ENCODE results near the gene ERAP2. TPM values are rescaled to one million over a fixed set of nuclear protein-coding genes. Genes with fewer than 3 reads are reported as not detected.

The ERAP2 gene
- total and polyA plus RNA-seq, 2 of the 13 experiments (the other 11 are each of a cell fraction or from before 2014, with no cell fraction given): 12.8 to 16.6 TPM

DNA sequence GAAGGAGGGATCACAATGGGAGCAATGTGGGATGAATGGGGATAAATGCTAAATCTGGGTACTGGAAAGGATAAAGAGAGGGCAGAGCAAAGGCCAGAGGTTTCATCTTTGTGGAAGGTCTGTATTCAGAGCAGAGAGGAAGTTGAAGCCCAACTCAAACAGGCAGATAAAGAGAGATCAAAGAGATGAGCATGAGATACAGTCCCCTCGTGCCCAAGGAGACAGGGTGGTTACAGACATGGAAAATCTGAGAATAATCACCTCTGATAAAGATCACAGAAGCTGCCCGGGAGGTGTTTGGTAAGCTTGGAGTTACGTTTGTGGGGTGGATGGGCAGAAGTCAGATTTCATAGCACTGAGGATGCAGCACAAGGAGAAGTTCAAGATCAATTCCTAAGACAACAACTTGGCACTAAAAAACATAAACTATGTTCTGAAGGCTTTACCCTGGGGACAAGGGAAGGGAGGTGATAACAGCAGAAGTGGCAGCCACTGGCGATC is 459 bp upstream of the ERAP2 start (continued):
- TF ChIP-seq, protein P1, sequence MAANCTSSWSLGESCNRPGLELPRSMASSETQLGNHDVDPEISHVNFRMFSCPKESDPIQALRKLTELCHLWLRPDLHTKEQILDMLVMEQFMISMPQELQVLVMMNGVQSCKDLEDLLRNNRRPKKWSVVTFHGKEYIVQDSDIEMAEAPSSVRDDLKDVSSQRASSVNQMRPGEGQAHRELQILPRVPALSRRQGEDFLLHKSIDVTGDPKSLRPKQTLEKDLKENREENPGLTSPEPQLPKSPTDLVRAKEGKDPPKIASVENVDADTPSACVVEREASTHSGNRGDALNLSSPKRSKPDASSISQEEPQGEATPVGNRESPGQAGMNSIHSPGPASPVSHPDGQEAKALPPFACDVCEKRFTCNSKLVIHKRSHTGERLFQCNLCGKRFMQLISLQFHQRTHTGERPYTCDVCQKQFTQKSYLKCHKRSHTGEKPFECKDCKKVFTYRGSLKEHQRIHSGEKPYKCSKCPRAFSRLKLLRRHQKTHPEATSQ (CRISPR knock-in tag; IDR thresholded peaks at IDR 0.05; ENCODE audit: borderline replicate concordance): no peak
- TF ChIP-seq ZNF83 (CRISPR knock-in tag; IDR thresholded peaks at IDR 0.05; ENCODE audit: borderline replicate concordance): no peak
- TF ChIP-seq, protein P2, sequence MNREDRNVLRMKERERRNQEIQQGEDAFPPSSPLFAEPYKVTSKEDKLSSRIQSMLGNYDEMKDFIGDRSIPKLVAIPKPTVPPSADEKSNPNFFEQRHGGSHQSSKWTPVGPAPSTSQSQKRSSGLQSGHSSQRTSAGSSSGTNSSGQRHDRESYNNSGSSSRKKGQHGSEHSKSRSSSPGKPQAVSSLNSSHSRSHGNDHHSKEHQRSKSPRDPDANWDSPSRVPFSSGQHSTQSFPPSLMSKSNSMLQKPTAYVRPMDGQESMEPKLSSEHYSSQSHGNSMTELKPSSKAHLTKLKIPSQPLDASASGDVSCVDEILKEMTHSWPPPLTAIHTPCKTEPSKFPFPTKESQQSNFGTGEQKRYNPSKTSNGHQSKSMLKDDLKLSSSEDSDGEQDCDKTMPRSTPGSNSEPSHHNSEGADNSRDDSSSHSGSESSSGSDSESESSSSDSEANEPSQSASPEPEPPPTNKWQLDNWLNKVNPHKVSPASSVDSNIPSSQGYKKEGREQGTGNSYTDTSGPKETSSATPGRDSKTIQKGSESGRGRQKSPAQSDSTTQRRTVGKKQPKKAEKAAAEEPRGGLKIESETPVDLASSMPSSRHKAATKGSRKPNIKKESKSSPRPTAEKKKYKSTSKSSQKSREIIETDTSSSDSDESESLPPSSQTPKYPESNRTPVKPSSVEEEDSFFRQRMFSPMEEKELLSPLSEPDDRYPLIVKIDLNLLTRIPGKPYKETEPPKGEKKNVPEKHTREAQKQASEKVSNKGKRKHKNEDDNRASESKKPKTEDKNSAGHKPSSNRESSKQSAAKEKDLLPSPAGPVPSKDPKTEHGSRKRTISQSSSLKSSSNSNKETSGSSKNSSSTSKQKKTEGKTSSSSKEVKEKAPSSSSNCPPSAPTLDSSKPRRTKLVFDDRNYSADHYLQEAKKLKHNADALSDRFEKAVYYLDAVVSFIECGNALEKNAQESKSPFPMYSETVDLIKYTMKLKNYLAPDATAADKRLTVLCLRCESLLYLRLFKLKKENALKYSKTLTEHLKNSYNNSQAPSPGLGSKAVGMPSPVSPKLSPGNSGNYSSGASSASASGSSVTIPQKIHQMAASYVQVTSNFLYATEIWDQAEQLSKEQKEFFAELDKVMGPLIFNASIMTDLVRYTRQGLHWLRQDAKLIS (CRISPR knock-in tag; IDR thresholded peaks at IDR 0.05): no peak
- TF ChIP-seq, protein P3, sequence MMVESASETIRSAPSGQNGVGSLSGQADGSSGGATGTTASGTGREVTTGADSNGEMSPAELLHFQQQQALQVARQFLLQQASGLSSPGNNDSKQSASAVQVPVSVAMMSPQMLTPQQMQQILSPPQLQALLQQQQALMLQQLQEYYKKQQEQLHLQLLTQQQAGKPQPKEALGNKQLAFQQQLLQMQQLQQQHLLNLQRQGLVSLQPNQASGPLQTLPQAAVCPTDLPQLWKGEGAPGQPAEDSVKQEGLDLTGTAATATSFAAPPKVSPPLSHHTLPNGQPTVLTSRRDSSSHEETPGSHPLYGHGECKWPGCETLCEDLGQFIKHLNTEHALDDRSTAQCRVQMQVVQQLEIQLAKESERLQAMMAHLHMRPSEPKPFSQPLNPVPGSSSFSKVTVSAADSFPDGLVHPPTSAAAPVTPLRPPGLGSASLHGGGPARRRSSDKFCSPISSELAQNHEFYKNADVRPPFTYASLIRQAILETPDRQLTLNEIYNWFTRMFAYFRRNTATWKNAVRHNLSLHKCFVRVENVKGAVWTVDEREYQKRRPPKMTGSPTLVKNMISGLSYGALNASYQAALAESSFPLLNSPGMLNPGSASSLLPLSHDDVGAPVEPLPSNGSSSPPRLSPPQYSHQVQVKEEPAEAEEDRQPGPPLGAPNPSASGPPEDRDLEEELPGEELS (CRISPR knock-in tag; IDR thresholded peaks at IDR 0.05): 0 out of 2 replicates have a peak, but pooled peaks have one; percentile 17
- no peak for TF ChIP-seq ZNF674 (CRISPR knock-in tag; IDR thresholded peaks at IDR 0.05; ENCODE audit: low read depth)
- no peak for TF ChIP-seq SMAD9 (CRISPR knock-in tag; IDR thresholded peaks at IDR 0.05)
- TF ChIP-seq, protein P4, sequence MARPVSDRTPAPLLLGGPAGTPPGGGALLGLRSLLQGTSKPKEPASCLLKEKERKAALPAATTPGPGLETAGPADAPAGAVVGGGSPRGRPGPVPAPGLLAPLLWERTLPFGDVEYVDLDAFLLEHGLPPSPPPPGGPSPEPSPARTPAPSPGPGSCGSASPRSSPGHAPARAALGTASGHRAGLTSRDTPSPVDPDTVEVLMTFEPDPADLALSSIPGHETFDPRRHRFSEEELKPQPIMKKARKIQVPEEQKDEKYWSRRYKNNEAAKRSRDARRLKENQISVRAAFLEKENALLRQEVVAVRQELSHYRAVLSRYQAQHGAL (CRISPR knock-in tag; IDR thresholded peaks at IDR 0.05; ENCODE audit: not compliant biosample characterization): no peak
- no peak for TF ChIP-seq NFE2L1 (CRISPR knock-in tag; IDR thresholded peaks at IDR 0.05; ENCODE audit: borderline replicate concordance)
- TF ChIP-seq, protein P5, sequence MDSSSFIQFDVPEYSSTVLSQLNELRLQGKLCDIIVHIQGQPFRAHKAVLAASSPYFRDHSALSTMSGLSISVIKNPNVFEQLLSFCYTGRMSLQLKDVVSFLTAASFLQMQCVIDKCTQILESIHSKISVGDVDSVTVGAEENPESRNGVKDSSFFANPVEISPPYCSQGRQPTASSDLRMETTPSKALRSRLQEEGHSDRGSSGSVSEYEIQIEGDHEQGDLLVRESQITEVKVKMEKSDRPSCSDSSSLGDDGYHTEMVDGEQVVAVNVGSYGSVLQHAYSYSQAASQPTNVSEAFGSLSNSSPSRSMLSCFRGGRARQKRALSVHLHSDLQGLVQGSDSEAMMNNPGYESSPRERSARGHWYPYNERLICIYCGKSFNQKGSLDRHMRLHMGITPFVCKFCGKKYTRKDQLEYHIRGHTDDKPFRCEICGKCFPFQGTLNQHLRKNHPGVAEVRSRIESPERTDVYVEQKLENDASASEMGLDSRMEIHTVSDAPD (CRISPR knock-in tag; IDR thresholded peaks at IDR 0.05): no peak
- no peak for TF ChIP-seq PCBP2 (optimal IDR thresholded peaks at IDR 0.05; ENCODE audit: low read depth, low read length, poor library complexity, severe bottlenecking)
- no peak for TF ChIP-seq ZFP82 (CRISPR knock-in tag; IDR thresholded peaks at IDR 0.05; ENCODE audit: borderline replicate concordance)
- TF ChIP-seq ZNF7 (CRISPR knock-in tag; IDR thresholded peaks at IDR 0.05): peak; percentile 80
- TF ChIP-seq KLF15 (CRISPR knock-in tag; IDR thresholded peaks at IDR 0.05; ENCODE audit: borderline replicate concordance): no peak
- TF ChIP-seq, protein P6, sequence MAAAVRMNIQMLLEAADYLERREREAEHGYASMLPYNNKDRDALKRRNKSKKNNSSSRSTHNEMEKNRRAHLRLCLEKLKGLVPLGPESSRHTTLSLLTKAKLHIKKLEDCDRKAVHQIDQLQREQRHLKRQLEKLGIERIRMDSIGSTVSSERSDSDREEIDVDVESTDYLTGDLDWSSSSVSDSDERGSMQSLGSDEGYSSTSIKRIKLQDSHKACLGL (CRISPR knock-in tag; IDR thresholded peaks at IDR 0.05): no peak
- TF ChIP-seq STAT5B (CRISPR knock-in tag; IDR thresholded peaks at IDR 0.05): no peak
- no peak for TF ChIP-seq RFXANK (CRISPR knock-in tag; IDR thresholded peaks at IDR 0.05)
- TF ChIP-seq RFX5 (IDR thresholded peaks at IDR 0.05; ENCODE audit: low read depth, low read length): no peak
- no peak for TF ChIP-seq ZNF615 (CRISPR knock-in tag; IDR thresholded peaks at IDR 0.05; ENCODE audit: borderline replicate concordance)
- TF ChIP-seq HNRNPH1 (optimal IDR thresholded peaks at IDR 0.05; ENCODE audit: low read depth, low read length): no peak
- no peak for TF ChIP-seq ZBTB3 (CRISPR knock-in tag; IDR thresholded peaks at IDR 0.05; ENCODE audit: borderline replicate concordance, low read depth)

Measured in HepG2 (cell line).